Activated CD4-positive, alpha-beta T cell treated with anti-CD3 and anti-CD28 coated beads for 36 hours (primary cell): ENCODE results near the gene NAGLU. TPM values are rescaled to one million over a fixed set of nuclear protein-coding genes. Genes with fewer than 3 reads are reported as not detected.
A peak's percentile ranks its signal among the peaks of the same experiment; 100 is the strongest.

ENCODE experiments used
- ATAC-seq: fragments of 200-7000 bp; cut with Tn5 transposase; one replicate; pipeline ENCODE4 v1.10.0; 2021; ENCODE audit warnings: mild to moderate bottlenecking, moderate library complexity
- CTCF ChIA-PET: fragments of 350-600 bp; sonication (Branson Sonifier 250); formaldehyde crosslinking; loops from one replicate; lab custom pipeline; 2021; ENCODE audit warnings: antibody characterized with exemption; lab: Charles Lee
- POLR2A ChIA-PET: fragments of 350-600 bp; sonication (Branson Sonifier 250); formaldehyde crosslinking; loops from one replicate; lab custom pipeline; 2021; ENCODE audit warnings: antibody characterized with exemption, inconsistent platforms; lab: Charles Lee
- DNase-seq: peaks from one replicate; pipeline ENCODE4 v3.0.0-alpha.2; 2020
- H3K27ac Mint-ChIP-seq: one replicate; pipeline ENCODE4 v1.8.0; 2021; ENCODE audit warnings: mixed read lengths
- H3K27me3 Mint-ChIP-seq: one replicate; pipeline ENCODE4 v1.8.0; 2021; ENCODE audit warnings: mixed read lengths
- H3K36me3 Mint-ChIP-seq: one replicate; pipeline ENCODE4 v1.8.0; 2021; ENCODE audit warnings: low read depth, mixed read lengths
- H3K4me1 Mint-ChIP-seq: one replicate; pipeline ENCODE4 v1.8.0; 2021; ENCODE audit warnings: mixed read lengths
- H3K4me3 Mint-ChIP-seq: one replicate; pipeline ENCODE4 v1.8.0; 2021; ENCODE audit warnings: mild to moderate bottlenecking, moderate library complexity, mixed read lengths
- H3K9me3 Mint-ChIP-seq: one replicate; pipeline ENCODE4 v1.8.0; 2021; ENCODE audit warnings: low read depth, mixed read lengths
- intact Hi-C, 2 experiments: fragments of 100-400 bp; cut with DNase I in 1 of 2; cut with micrococcal nuclease in 1 of 2; formaldehyde crosslinking; loops; one replicate each; pipeline versions ENCODE4 v1.14.2 to v1.15.1; 2022 to 2024; cut with DNase I, micrococcal nuclease
- total RNA-seq, 2 experiments: library from RNA; stranded (reverse); gene quantifications; one replicate each; pipeline ENCODE4 v1.2.3, GENCODE V29; 2021

The NAGLU gene
- total RNA-seq, 2 experiments from 2014 or later: 9.7 to 12.5 TPM

DNA sequence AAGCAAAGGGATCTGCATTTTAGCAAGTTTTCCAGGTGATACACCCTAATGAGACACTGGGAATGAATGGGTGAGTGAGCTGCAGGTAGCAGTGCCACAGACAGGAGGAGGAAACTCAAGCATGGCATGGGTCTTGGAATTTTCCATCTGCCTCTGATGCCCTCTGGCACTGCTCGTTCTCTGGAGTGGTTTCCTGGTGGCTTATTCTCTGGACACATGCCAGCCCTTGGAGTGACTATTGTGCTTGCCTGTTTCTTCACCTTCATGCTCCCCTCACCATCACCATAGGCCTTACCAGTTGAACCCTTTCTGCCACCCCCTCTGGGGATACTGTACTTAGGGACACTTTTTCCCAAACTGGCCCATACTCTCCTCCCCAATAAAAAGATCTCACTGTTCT lies 27.5 kb downstream of the NAGLU start:
- CTCF ChIA-PET: interaction anchor here (0.7 to 2.3 kb wide), 5 partner anchors 14 to 1285 kb away, joined by 3 to 8 read pairs (median 3); partner anchors contain the start of genes BECN1, PSMC3IP and TUBG1
- H3K27me3 Mint-ChIP-seq: no peaks in the 10 kb centered on the region
- no peaks in the 10 kb centered on the region for H3K9me3 Mint-ChIP-seq
- peak overlapping the region; percentile 94 for H3K4me3 Mint-ChIP-seq
- peaks cover 37% of the 10 kb centered on the region for H3K4me1 Mint-ChIP-seq
- DNase-seq (no peak), ATAC-seq (no peak)
- intact Hi-C loops: loop anchor here (2.0 to 10.0 kb wide), 2 partner anchors 13 to 611 kb away; partner anchors contain the start of genes NBR1 (in 1 of the 2) and PSMC3IP (in 1 of the 2)
- peaks cover 24% of the 10 kb centered on the region for H3K36me3 Mint-ChIP-seq
- POLR2A ChIA-PET: interaction anchor here (0.6 kb wide), 2 partner anchors 167 to 491 kb away, joined by 4 to 15 read pairs; no protein-coding TSS in a partner anchor
- peak overlapping the region; percentile 99 for H3K27ac Mint-ChIP-seq

DNA sequence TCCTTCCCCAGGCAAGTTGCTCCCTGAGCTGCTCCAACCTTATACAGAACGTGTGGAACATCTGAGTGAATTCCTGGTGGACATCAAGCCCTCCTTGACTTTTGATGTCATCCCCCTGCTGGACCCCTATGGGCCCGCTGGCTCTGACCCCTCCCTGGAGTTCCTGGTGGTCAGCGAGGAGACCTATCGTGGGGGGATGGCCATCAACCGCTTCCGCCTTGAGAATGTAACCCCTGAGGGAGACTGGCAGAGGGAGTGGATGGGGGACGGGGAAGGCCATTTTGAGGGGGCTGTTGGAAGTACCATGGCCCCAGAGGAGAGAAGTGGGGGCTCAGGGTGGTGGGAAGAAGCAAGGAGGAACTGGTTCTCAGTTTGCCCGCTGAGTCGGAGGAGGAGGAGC lies 27.9 kb downstream of the NAGLU start:
- no peaks in the 10 kb centered on the region for H3K9me3 Mint-ChIP-seq
- intact Hi-C loops: loop anchor here (2.0 to 10.0 kb wide), 2 partner anchors 13 to 611 kb away; partner anchors contain the start of genes NBR1 (in 1 of the 2) and PSMC3IP (in 1 of the 2)
- CTCF ChIA-PET: interaction anchor here (0.7 to 2.3 kb wide), 2 partner anchors 14 to 1285 kb away, joined by 3 to 8 read pairs; partner anchors contain the start of gene PSMC3IP
- peak overlapping the region; percentile 48 for H3K27ac Mint-ChIP-seq
- peaks cover 28% of the 10 kb centered on the region for H3K36me3 Mint-ChIP-seq
- no peak for DNase-seq
- peaks cover 39% of the 10 kb centered on the region for H3K4me1 Mint-ChIP-seq
- H3K4me3 Mint-ChIP-seq: peak overlapping the region; percentile 94
- no peak for ATAC-seq
- H3K27me3 Mint-ChIP-seq: no peaks in the 10 kb centered on the region
- POLR2A ChIA-PET: interaction anchor here (0.6 kb wide), 1 partner anchor 167 kb away, joined by 15 read pairs; no protein-coding TSS in a partner anchor

GRCh38 chr17:42564815-42565522 lies 28.9 kb downstream of the NAGLU start:
- peaks cover 38% of the 10 kb centered on the region for H3K36me3 Mint-ChIP-seq
- DNase-seq: no peak
- ChIA-PET CTCF (interaction anchor here (2.3 kb wide), 1 partner anchor 13 kb away, joined by 8 read pairs; the partner anchor contains the start of gene PSMC3IP), POLR2A (no interaction called here)
- no peaks in the 10 kb centered on the region for H3K9me3 Mint-ChIP-seq
- H3K27me3 Mint-ChIP-seq: no peaks in the 10 kb centered on the region
- ATAC-seq: no peak
- intact Hi-C loops: loop anchor here in 1 of 2 experiments (10.0 kb wide), 1 partner anchor 610 kb away; the partner anchor contains the start of gene NBR1
- H3K4me1 Mint-ChIP-seq: peaks cover 44% of the 10 kb centered on the region
- no peak overlapping the region for H3K27ac Mint-ChIP-seq
- no peak overlapping the region for H3K4me3 Mint-ChIP-seq

DNA sequence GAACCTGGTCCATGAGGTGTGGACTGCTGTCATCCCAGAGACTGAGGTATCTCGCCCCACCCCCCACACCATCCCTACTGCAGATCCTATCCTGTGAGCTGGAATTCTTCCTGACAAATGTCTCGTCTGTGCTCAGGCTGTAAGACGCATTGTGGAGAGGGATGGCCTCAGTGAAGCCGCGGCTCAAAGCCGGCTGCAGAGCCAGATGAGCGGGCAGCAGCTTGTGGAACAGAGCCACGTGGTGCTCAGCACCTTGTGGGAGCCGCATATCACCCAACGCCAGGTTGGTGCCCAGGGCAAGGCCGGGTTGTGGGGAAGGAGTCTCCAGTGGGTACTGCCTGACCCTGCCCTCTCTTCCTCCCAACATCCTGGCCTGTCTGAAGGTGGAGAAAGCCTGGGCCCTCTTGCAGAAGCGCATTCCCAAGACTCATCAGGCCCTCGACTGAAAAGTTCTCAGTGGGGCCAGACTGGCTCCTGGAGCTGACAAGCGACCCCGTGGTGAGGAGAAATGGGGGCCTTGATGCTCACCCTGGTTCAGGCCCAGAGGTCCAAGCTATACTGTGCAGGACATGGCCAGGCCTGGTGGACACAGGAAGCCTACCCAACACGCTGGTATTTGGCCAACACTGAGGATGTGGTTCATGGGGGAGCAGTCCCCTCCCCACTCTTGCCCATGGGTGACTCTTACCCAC lies 29.6 kb downstream of the NAGLU start:
- ATAC-seq (no peak), DNase-seq (no peak)
- Mint-ChIP-seq H3K9me3 (no peaks in the 10 kb centered on the region), H3K27me3 (no peaks in the 10 kb centered on the region), H3K4me1 (peaks cover 41% of the 10 kb centered on the region), H3K27ac (peak overlapping the region; percentile 96), H3K36me3 (peaks cover 45% of the 10 kb centered on the region), H3K4me3 (peak overlapping the region; percentile 96)
- ChIA-PET CTCF (interaction anchor here (0.7 to 4.9 kb wide), 2 partner anchors 12 to 372 kb away, joined by 4 to 29 read pairs; partner anchors contain the start of gene PSMC3IP), POLR2A (interaction anchor here (2.3 kb wide), 1 partner anchor 12 kb away, joined by 8 read pairs; the partner anchor contains the start of gene PSMC3IP)
- intact Hi-C loops: loop anchor here in 1 of 2 experiments (2.0 to 10.0 kb wide), 2 partner anchors 43 to 609 kb away; partner anchors contain the start of genes NBR1, RETREG3 and TUBG1

DNA sequence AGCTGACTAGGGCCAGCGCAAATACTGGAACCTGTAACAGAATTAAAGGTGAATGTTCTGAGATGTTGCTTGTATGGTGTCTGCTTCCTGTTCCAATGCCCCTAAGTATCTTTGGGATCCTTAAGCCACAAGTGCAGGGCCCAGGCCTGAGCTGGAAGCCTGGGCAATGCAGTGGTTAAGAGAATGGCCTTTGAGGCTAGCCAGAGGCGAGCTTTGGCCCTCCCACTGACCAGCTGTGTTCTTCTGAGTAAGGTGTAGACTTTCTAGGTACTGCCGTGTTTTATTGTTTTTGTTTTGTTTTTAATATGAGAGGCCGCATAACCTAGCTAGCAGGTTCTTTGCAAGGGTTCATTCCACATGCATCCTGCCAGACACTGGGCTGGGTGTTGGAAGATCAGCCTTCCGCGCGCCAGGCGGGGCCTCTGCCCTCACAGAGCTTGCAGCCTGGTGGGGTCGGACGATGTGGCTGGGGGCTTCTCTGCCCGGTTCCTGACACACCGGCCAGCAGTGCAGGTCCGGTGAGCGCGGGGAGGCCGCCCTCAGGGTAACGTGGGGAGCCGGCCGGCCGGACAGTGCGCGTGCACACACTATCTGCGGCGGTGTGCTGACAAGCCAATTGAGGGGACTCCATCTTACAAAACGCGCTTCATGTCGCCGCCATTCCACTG lies 30.3 kb downstream of the NAGLU start:
- Mint-ChIP-seq H3K27me3 (no peaks in the 10 kb centered on the region), H3K4me1 (peaks cover 41% of the 10 kb centered on the region), H3K27ac (peak overlapping the region; percentile 96), H3K36me3 (peaks cover 51% of the 10 kb centered on the region), H3K4me3 (peak overlapping the region; percentile 96), H3K9me3 (no peaks in the 10 kb centered on the region)
- ChIA-PET CTCF (interaction anchor here (0.6 to 4.9 kb wide), 3 partner anchors 11 to 372 kb away, joined by 3 to 29 read pairs (median 4); partner anchors contain the start of gene PSMC3IP), POLR2A (interaction anchor here (0.5 to 2.3 kb wide), 2 partner anchors 12 to 34 kb away, joined by 5 to 8 read pairs; partner anchors contain the start of gene PSMC3IP)
- intact Hi-C loops: loop anchor here in 1 of 2 experiments (2.0 to 10.0 kb wide), 2 partner anchors 42 to 608 kb away; partner anchors contain the start of genes NBR1, RETREG3 and TUBG1
- DNase-seq (no peak), ATAC-seq (no peak)

DNA sequence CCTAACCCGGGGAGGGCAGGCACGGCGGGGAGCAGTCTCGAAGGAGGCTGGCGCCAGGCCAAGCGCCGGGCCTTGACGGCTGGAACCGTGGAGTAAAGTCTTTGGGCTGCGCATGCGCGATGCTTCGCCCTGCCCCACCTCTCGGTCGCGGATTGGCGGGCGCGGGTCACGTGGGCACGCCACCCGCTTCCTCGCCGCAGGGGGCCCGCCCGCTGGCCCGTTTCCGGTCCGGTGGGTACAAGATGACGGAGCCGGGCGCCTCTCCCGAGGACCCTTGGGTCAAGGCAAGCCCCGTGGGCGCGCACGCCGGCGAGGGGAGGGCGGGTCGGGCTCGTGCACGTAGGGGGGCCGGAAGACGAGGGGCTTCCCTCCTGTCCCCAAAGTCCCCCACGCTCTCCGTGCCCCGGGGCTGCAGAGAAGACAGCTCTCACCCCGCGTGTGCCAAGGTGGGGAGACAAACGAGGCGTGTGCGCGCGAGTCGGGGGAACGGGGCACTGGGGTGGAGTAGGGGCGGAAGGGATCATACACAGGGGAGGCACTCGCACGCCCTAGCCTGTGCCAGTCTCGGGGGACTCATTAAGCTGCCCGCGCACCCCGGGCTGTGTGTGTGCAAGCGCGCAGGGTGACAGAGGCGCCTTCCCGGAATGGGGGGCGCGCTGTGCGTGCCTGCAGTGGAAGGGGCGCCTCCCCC lies 31.0 kb downstream of the NAGLU start, which contains the start of gene MLX:
Gene MLX (plus strand): TSS at position 218 of the 691 bp plus-strand sequence. CDS start 25 bp downstream, at position 243.
- DNase-seq (peak; percentile 95), ATAC-seq (peak; percentile 74)
- ChIA-PET CTCF (interaction anchor here (0.6 to 4.9 kb wide), 2 partner anchors 10 to 82 kb away, joined by 3 to 29 read pairs; partner anchors contain the start of gene PSMC3IP), POLR2A (interaction anchor here (0.5 to 2.3 kb wide), 5 partner anchors 9 to 801 kb away, joined by 3 to 8 read pairs (median 5); partner anchors contain the start of gene PSMC3IP)
- intact Hi-C loops: loop anchor here (1.0 to 10.0 kb wide), 3 partner anchors 10 to 608 kb away; partner anchors contain the start of genes PSMC3IP (in 2 of the 2), NBR1 (in 1 of the 2), RETREG3 (in 1 of the 2) and TUBG1 (in 1 of the 2)
- peaks cover 35% of the 10 kb centered on the region for H3K4me1 Mint-ChIP-seq
- H3K9me3 Mint-ChIP-seq: no peaks in the 10 kb centered on the region
- peak within 1 kb of the TSS; percentile 96 for H3K4me3 Mint-ChIP-seq
- H3K27me3 Mint-ChIP-seq: no peaks in the 10 kb centered on the region
- H3K27ac Mint-ChIP-seq: peak within 1 kb of the TSS; percentile 96
- peaks cover 52% of the 10 kb centered on the region for H3K36me3 Mint-ChIP-seq

- ChIA-PET CTCF (interaction anchor here (0.5 to 4.9 kb wide), 3 partner anchors 9 to 355 kb away, joined by 3 to 29 read pairs (median 4); partner anchors contain the start of gene PSMC3IP), POLR2A (no interaction called here)
- ATAC-seq (no peak), DNase-seq (no peak)
- Mint-ChIP-seq H3K27ac (peak overlapping the region; percentile 47), H3K4me1 (peaks cover 28% of the 10 kb centered on the region), H3K9me3 (no peaks in the 10 kb centered on the region), H3K36me3 (peaks cover 61% of the 10 kb centered on the region), H3K4me3 (peak overlapping the region; percentile 96), H3K27me3 (no peaks in the 10 kb centered on the region)
- intact Hi-C loops: loop anchor here in 1 of 2 experiments (10.0 kb wide), 1 partner anchor 606 kb away; the partner anchor contains the start of gene NBR1
These were observed 32.5 kb downstream of the NAGLU start for GRCh38 chr17:42568341-42569111.

- peaks cover 77% of the 10 kb centered on the region for H3K36me3 Mint-ChIP-seq
- H3K4me3 Mint-ChIP-seq: no peak overlapping the region
- H3K9me3 Mint-ChIP-seq: no peaks in the 10 kb centered on the region
- peaks cover 33% of the 10 kb centered on the region for H3K4me1 Mint-ChIP-seq
- CTCF ChIA-PET: no interaction called here
- DNase-seq: no peak
- intact Hi-C loops: no loop called here
- POLR2A ChIA-PET: no interaction called here
- no peak overlapping the region for H3K27ac Mint-ChIP-seq
- H3K27me3 Mint-ChIP-seq: no peaks in the 10 kb centered on the region
- no peak for ATAC-seq
These were observed 35.6 kb downstream of the NAGLU start for GRCh38 chr17:42571435-42572225.
